SK-N-MC (cell line): ENCODE data around the gene PNCK.

Experiments
- EZH2 ChIP-seq: fragments of 200-600 bp; sonication (generic); IDR thresholded peaks from one replicate; pipeline ENCODE4 v1.6.1; 2017; ENCODE audit warnings: antibody characterized with exemption
- FOXP2 ChIP-seq: optimal IDR thresholded peaks from 2 replicates; pipeline ENCODE3; 2011; ENCODE audit warnings: mild to moderate bottlenecking, moderate library complexity; ENCODE audit not compliant: insufficient read depth; ENCODE audit errors: extremely low read length, control extremely low read depth
- POLR2AphosphoS5 ChIP-seq: IDR thresholded peaks from 2 replicates; pipeline ENCODE4 v1.6.1; 2012; ENCODE audit warnings: mild to moderate bottlenecking, low read depth, low read length, borderline replicate concordance

DNA sequence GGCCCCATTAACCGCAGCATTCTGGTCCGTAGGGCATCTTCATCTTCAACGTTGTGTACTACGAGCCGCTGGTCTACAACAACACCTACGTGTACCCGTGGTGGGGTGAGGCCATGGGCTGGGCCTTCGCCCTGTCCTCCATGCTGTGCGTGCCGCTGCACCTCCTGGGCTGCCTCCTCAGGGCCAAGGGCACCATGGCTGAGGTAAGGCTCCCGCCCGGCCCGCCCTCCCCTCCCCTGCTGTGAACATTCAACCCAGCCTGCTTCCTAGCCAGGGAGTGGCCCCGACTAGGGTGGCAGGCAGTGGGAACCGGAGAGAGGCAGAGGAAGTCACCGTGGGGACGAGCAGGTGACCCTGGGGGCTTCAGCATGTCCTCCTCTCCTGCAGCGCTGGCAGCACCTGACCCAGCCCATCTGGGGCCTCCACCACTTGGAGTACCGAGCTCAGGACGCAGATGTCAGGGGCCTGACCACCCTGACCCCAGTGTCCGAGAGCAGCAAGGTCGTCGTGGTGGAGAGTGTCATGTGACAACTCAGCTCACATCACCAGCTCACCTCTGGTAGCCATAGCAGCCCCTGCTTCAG, 21.2 kb upstream of the PNCK start:
- TF ChIP-seq EZH2, result no peak
- TF ChIP-seq POLR2AphosphoS5, result no peak
- no peak for TF ChIP-seq FOXP2
